ENCODE measurements around the gene PAN3. TPM values are rescaled to one million over a fixed set of nuclear protein-coding genes. Genes with fewer than 3 reads are reported as not detected.

The PAN3 gene
- total RNA-seq, 4 donors from 2014 or later: 26.2 to 30.4 (median 27.1) TPM

- H3K4me3 ChIP-seq: no peak overlapping the region
- no peak overlapping the region for H3K27ac ChIP-seq (replicated peaks in 1 of 4)
- WGBS: 97% methylated on average over 8 of the region's 8 CpGs
- peaks cover 0 to 3% (median 1%) of the 10 kb centered on the region in 4 donors for H3K4me1 ChIP-seq
- H3K9me3 ChIP-seq: no peaks in the 10 kb centered on the region
- peaks cover 0 to 37% (median 0%) of the 10 kb centered on the region in 4 donors for H3K27me3 ChIP-seq
- intact Hi-C loops (cut with DNase I): no loop called here
- no peaks in the 10 kb centered on the region for H3K36me3 ChIP-seq
- TF ChIP-seq POLR2A (IDR thresholded peaks at IDR 0.05; ENCODE audit: low read depth) (no peak), POLR2AphosphoS5 (IDR thresholded peaks at IDR 0.05) (no peak), CTCF (IDR thresholded peaks at IDR 0.05) (no peak)
- no peak for DNase-seq (ENCODE audit: extremely low spot score)
These were observed 17.1 kb upstream of the PAN3 start for GRCh38 chr13:28121224-28121623.

GRCh38 chr13:28128030-28128429, 10.3 kb upstream of the PAN3 start:
- H3K4me1 ChIP-seq: no peaks in the 10 kb centered on the region
- H3K27me3 ChIP-seq: peaks cover 0 to 17% (median 0%) of the 10 kb centered on the region in 4 donors
- no peak for DNase-seq (ENCODE audit: extremely low spot score)
- TF ChIP-seq EP300 (IDR thresholded peaks at IDR 0.05) (no peak), CTCF (IDR thresholded peaks at IDR 0.05) (no peak), POLR2AphosphoS5 (IDR thresholded peaks at IDR 0.05) (no peak), POLR2A (IDR thresholded peaks at IDR 0.05; ENCODE audit: low read depth) (no peak)
- intact Hi-C loops (cut with DNase I): no loop called here
- H3K4me3 ChIP-seq: no peak overlapping the region
- H3K27ac ChIP-seq (replicated peaks in 1 of 4): no peak overlapping the region
- H3K9me3 ChIP-seq: no peaks in the 10 kb centered on the region
- H3K36me3 ChIP-seq: no peaks in the 10 kb centered on the region

GRCh38 chr13:28128926-28129325, 9.4 kb upstream of the PAN3 start:
- H3K27me3 ChIP-seq: peaks cover 0 to 8% (median 0%) of the 10 kb centered on the region in 4 donors
- H3K9me3 ChIP-seq: no peaks in the 10 kb centered on the region
- H3K36me3 ChIP-seq: no peaks in the 10 kb centered on the region
- no peak overlapping the region for H3K27ac ChIP-seq (replicated peaks in 1 of 4)
- no peak overlapping the region for H3K4me3 ChIP-seq
- intact Hi-C loops (cut with DNase I): no loop called here
- H3K4me1 ChIP-seq: no peaks in the 10 kb centered on the region
- DNase-seq (ENCODE audit: extremely low spot score): no peak
- TF ChIP-seq POLR2A (IDR thresholded peaks at IDR 0.05; ENCODE audit: low read depth): no peak
- TF ChIP-seq POLR2AphosphoS5 (IDR thresholded peaks at IDR 0.05): no peak
- TF ChIP-seq CTCF (IDR thresholded peaks at IDR 0.05): no peak
- no peak for TF ChIP-seq EP300 (IDR thresholded peaks at IDR 0.05)

GRCh38 chr13:28129911-28130693, 8.2 kb upstream of the PAN3 start:
- no peak for DNase-seq (ENCODE audit: extremely low spot score)
- WGBS: 68% methylated on average over 5 of the region's 5 CpGs
- intact Hi-C loops (cut with DNase I): no loop called here
- TF ChIP-seq CTCF (IDR thresholded peaks at IDR 0.05) (no peak), POLR2AphosphoS5 (IDR thresholded peaks at IDR 0.05) (no peak), EP300 (IDR thresholded peaks at IDR 0.05) (no peak), POLR2A (IDR thresholded peaks at IDR 0.05; ENCODE audit: low read depth) (no peak)
- Histone ChIP-seq H3K36me3 (no peaks in the 10 kb centered on the region), H3K27ac (replicated peaks in 1 of 4) (no peak overlapping the region), H3K4me3 (no peak overlapping the region), H3K9me3 (no peaks in the 10 kb centered on the region), H3K27me3 (peaks cover 0 to 5% (median 0%) of the 10 kb centered on the region in 4 donors), H3K4me1 (no peaks in the 10 kb centered on the region)

- Histone ChIP-seq H3K4me3 (no peak overlapping the region), H3K27me3 (peaks cover 0 to 5% (median 0%) of the 10 kb centered on the region in 4 donors), H3K4me1 (peaks cover 0 to 3% (median 0%) of the 10 kb centered on the region in 4 donors), H3K36me3 (no peaks in the 10 kb centered on the region), H3K9me3 (no peaks in the 10 kb centered on the region), H3K27ac (replicated peaks in 1 of 4) (no peak overlapping the region)
- TF ChIP-seq CTCF (IDR thresholded peaks at IDR 0.05): no peak
- TF ChIP-seq POLR2A (IDR thresholded peaks at IDR 0.05; ENCODE audit: low read depth): no peak
- TF ChIP-seq POLR2AphosphoS5 (IDR thresholded peaks at IDR 0.05): no peak
- TF ChIP-seq EP300 (IDR thresholded peaks at IDR 0.05): no peak
- intact Hi-C loops (cut with DNase I): no loop called here
- WGBS: 91% methylated on average over 11 of the region's 11 CpGs
- no peak for DNase-seq (ENCODE audit: extremely low spot score)
These were observed 6.7 kb upstream of the PAN3 start for GRCh38 chr13:28131646-28132045.

Measured in esophagus muscularis mucosa (tissue), 4 donors.